Measurements from ENCODE around the gene NUBP2. TPM values are rescaled to one million over a fixed set of nuclear protein-coding genes. Genes with fewer than 3 reads are reported as not detected.

NUBP2 gene
- total RNA-seq, 1 donor from 2014 or later: 111 TPM

DNA sequence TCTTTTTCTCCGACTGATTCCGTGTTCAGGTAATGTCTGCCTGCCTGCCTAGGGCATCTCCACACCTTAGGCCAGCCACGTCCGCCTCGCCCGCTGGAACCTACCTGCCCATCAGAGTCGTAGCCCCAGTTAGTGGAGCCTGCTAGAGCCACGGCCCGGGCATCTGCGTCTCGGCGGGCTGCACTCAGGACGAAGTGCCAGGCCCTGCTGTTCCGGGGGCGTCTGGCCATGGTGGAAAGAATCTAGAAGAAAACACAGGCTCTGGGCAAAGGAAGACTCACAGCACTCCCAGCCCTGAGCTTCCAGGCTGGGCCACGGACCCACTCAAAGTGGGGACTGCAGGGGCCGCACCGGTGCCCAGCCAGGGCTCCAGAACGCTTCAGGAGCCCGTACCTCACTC, 1.5 kb upstream of the NUBP2 start:
- H3K4me3 ChIP-seq (ENCODE audit: low read depth, low read length): peak overlapping the region; percentile 85
- DNase-seq (ENCODE audit: low read depth): no peak
- TF ChIP-seq, protein P1, sequence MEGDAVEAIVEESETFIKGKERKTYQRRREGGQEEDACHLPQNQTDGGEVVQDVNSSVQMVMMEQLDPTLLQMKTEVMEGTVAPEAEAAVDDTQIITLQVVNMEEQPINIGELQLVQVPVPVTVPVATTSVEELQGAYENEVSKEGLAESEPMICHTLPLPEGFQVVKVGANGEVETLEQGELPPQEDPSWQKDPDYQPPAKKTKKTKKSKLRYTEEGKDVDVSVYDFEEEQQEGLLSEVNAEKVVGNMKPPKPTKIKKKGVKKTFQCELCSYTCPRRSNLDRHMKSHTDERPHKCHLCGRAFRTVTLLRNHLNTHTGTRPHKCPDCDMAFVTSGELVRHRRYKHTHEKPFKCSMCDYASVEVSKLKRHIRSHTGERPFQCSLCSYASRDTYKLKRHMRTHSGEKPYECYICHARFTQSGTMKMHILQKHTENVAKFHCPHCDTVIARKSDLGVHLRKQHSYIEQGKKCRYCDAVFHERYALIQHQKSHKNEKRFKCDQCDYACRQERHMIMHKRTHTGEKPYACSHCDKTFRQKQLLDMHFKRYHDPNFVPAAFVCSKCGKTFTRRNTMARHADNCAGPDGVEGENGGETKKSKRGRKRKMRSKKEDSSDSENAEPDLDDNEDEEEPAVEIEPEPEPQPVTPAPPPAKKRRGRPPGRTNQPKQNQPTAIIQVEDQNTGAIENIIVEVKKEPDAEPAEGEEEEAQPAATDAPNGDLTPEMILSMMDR (conservative IDR thresholded peaks at IDR 0.05; ENCODE audit: low read depth, low read length): no peak

DNA sequence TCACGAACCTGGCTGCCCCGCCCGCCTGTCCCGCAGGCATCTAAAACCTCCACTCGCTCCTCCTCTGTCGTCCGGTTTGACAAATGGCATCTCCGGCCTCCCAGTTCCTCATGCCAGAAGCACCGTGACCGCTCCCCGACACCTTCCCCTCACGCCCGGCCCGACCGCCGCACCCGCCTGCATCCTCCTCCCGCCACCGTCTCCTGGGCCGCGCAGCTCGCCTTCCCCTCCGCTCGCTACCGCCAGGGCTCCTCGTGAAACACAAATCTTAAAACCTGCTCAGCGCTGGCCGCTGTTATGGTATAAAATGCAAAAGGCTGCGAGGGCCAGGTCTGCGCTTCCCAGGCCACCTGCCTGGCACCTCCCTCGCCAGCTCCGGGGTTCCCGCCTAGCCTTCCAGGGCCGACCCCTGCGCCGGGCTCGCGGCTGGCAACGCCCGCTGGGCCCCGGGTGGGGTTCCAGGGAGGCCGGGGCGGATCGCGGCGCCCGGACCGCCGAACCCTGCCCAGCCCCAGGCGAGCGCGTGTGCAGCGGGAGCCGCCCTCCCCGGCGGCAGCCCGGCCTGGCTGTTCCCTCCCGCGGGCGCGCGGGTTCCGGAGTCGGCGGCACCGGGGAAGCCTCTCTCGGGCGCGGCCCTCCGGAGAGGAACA, 877 bp upstream of the NUBP2 start:
- peak overlapping the region; percentile 85 for H3K4me3 ChIP-seq (ENCODE audit: low read depth, low read length)
- TF ChIP-seq, protein P1 (conservative IDR thresholded peaks at IDR 0.05; ENCODE audit: low read depth, low read length): peak; percentile 16
- no peak for DNase-seq (ENCODE audit: low read depth)

DNA sequence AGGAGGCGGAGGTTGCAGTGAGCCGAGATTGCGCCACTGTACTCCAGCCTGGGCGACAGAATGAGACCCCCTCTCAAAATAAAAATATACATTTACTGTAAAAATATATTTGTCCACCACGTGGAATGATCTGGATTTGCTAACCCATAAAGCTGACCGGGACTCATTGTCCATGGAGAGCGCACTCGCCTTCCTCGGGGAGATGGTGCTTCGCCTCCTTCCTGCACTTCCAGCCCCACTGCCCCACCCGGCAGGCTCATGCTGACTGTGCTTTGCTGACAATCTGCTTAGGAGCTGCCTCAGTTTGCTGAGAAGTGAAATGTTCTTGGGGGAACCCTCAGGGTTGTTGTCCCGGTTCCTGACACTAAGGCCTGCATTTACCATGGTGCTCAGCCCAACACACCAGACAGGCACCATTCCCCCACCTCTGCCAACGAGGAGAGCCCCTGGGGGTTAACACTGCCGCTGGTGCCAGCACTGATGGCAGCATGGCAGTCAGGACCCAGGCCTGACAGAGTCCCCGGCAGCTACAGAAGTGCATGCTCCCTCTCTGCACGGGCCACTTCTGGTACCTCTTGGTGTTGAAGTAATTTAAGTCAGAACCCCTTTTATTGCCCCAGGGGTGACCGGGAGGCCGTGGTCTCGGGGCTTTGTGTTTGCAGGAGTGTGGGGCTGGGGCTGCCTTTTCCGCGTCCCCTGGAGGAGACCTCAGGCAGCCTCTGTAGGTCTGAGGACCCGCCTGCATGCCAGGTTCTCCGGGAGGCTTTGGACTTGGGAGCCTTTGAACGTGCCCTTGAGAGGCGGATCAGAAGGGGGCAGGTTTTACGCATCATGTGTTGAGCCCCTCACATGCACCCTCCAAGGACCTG, 2.5 kb downstream of the NUBP2 start:
- TF ChIP-seq, protein P1 (conservative IDR thresholded peaks at IDR 0.05; ENCODE audit: low read depth, low read length): no peak
- no peak for DNase-seq (ENCODE audit: low read depth)
- no peak overlapping the region for H3K4me3 ChIP-seq (ENCODE audit: low read depth, low read length)

DNA sequence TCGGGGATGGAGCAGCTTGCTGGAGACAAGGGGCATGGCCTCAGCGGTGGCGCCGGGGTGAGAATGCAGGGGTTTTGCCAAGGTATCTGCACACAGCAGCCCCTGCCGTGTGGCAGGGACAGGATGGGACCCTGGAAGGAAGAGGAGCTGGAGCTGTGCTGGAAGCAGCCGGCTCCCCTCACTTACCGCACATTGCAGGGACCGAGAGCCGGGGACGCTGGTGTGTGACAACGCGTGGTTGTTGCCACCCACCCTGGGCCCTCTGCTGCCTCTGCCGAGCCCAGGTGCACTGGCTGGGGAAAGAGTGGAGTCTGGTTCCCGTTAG, 3.0 kb downstream of the NUBP2 start:
- H3K4me3 ChIP-seq (ENCODE audit: low read depth, low read length): no peak overlapping the region
- DNase-seq (ENCODE audit: low read depth): no peak
- TF ChIP-seq, protein P1 (conservative IDR thresholded peaks at IDR 0.05; ENCODE audit: low read depth, low read length): no peak

DNA sequence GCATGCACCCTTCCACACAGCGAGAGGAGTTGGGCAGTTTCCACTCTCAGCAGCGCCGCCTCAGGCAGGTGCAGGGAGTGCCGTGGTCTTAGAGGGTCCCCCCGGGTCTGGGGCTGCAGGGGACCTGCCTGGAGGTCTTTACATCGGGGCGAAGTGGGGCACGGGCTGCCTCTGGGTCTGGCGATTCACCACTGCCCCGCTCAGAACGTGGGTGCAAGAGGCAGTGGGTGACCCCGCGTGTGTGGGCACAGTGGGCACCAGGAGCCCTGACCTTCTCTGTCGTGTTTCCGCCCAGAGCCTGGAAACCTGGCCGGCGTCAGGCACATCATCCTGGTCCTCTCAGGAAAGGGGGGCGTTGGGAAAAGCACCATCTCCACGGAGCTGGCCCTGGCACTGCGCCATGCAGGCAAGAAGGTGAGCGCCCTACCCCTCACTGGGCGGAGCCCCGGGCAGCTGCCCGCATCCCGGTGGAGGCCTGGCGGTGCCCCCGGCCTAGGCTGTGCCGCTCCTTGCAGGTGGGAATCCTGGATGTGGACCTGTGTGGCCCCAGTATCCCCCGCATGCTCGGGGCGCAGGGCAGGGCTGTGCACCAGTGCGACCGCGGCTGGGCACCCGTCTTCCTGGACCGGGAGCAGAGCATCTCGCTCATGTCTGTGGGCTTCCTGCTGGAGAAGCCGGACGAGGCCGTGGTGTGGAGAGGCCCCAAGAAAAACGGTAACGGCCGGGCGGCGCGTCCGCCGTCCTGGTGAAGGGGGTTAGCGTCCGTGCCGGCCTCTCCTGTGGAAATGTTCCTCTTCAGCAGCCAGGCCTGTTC, 3.7 kb downstream of the NUBP2 start:
- no peak overlapping the region for H3K4me3 ChIP-seq (ENCODE audit: low read depth, low read length)
- no peak for DNase-seq (ENCODE audit: low read depth)
- TF ChIP-seq, protein P1 (conservative IDR thresholded peaks at IDR 0.05; ENCODE audit: low read depth, low read length): no peak

DNA sequence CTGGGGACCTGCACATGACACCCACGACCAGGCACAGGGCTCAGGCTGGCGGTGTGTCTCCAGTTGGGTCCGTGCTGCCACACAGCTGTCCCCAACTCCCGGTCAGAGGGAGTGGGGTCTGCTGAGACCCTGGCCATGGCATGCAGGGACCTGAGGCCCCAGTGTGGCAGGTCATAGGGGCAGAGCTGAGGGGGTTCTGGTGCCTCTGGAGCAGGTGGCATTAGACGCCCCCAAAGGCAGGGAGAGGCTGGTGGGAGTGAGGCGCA, 4.2 kb downstream of the NUBP2 start:
- no peak for DNase-seq (ENCODE audit: low read depth)
- no peak overlapping the region for H3K4me3 ChIP-seq (ENCODE audit: low read depth, low read length)
- TF ChIP-seq, protein P1 (conservative IDR thresholded peaks at IDR 0.05; ENCODE audit: low read depth, low read length): no peak
